ENCODE data around the gene FAXDC2.

Gene FAXDC2

GRCh38 chr5:154850255-154851062 is at the start of gene FAXDC2:
Gene FAXDC2 (minus strand): TSS chr5:154850603. CDS start chr5:154838178, 12,425 bp downstream.
- peak; percentile 16 for DNase-seq (ENCODE audit: low spot score)

- DNase-seq (ENCODE audit: low spot score), result no peak
Observed at GRCh38 chr5:154900066-154900465, 49.7 kb upstream of the FAXDC2 start.

GRCh38 chr5:154899151-154899816 is 48.9 kb upstream of the FAXDC2 start:
- no peak for DNase-seq (ENCODE audit: low spot score)

GRCh38 chr5:154898210-154898609 is 47.8 kb upstream of the FAXDC2 start:
- DNase-seq (ENCODE audit: low spot score), result no peak

GRCh38 chr5:154896562-154897165 is 46.3 kb upstream of the FAXDC2 start:
- no peak for DNase-seq (ENCODE audit: low spot score)

GRCh38 chr5:154895606-154896561 is 45.5 kb upstream of the FAXDC2 start:
- DNase-seq (ENCODE audit: low spot score), result no peak

- no peak for DNase-seq (ENCODE audit: low spot score)
Observed at GRCh38 chr5:154893381-154893780, 43.0 kb upstream of the FAXDC2 start.

- DNase-seq (ENCODE audit: low spot score), result peak; percentile 82
Observed at GRCh38 chr5:154892369-154892771, 42.0 kb upstream of the FAXDC2 start.

GRCh38 chr5:154885439-154885838 is 35.0 kb upstream of the FAXDC2 start:
- no peak for DNase-seq (ENCODE audit: low spot score)

- DNase-seq (ENCODE audit: low spot score), result no peak
Observed at GRCh38 chr5:154884424-154884823, 34.0 kb upstream of the FAXDC2 start.

GRCh38 chr5:154881986-154882385 is 31.6 kb upstream of the FAXDC2 start:
- DNase-seq (ENCODE audit: low spot score), result peak; percentile 58

GRCh38 chr5:154878642-154879335 is 28.4 kb upstream of the FAXDC2 start:
- no peak for DNase-seq (ENCODE audit: low spot score)

- no peak for DNase-seq (ENCODE audit: low spot score)
Observed at GRCh38 chr5:154873791-154874331, 23.5 kb upstream of the FAXDC2 start.

- no peak for DNase-seq (ENCODE audit: low spot score)
Observed at GRCh38 chr5:154871734-154872133, 21.3 kb upstream of the FAXDC2 start.

- no peak for DNase-seq (ENCODE audit: low spot score)
Observed at GRCh38 chr5:154868702-154869101, 18.3 kb upstream of the FAXDC2 start.

GRCh38 chr5:154866841-154867240 is 16.4 kb upstream of the FAXDC2 start:
- DNase-seq (ENCODE audit: low spot score), result no peak

- DNase-seq (ENCODE audit: low spot score), result no peak
Observed at GRCh38 chr5:154865466-154866184, 15.2 kb upstream of the FAXDC2 start.

GRCh38 chr5:154863291-154864080 is 13.1 kb upstream of the FAXDC2 start:
- DNase-seq (ENCODE audit: low spot score), result no peak

GRCh38 chr5:154862766-154863165 is 12.4 kb upstream of the FAXDC2 start:
- no peak for DNase-seq (ENCODE audit: low spot score)

Data from kidney capillary endothelial cell (primary cell).